B cell (primary cell): ENCODE measurements around the gene ZNF469.

Experiments
- CTCF ChIP-seq: fragments of 200-600 bp; IDR thresholded peaks from one replicate; pipeline ENCODE4 v1.8.0; 2022; ENCODE audit warnings: antibody characterized with exemption, mild to moderate bottlenecking
- EZH2 ChIP-seq: IDR thresholded peaks from 2 replicates; pipeline ENCODE4 v1.6.1; 2012; ENCODE audit warnings: borderline replicate concordance, low read depth, mild to moderate bottlenecking, moderate library complexity, low read length; ENCODE audit not compliant: insufficient read depth, poor library complexity, severe bottlenecking

GRCh38 chr16:88353691-88354090, 29.1 kb upstream of the ZNF469 start:
- no peak for TF ChIP-seq CTCF
- TF ChIP-seq EZH2, result no peak
